ENCODE data around the gene HTT. TPM values are rescaled to one million over a fixed set of nuclear protein-coding genes. Genes with fewer than 3 reads are reported as not detected.

Gene HTT
- total RNA-seq, 1 donor, result 44.5 TPM

GRCh38 chr4:3060946-3061345, 13.5 kb upstream of the HTT start:
- H3K4me2 ChIP-seq (ENCODE audit: insufficient read depth, low read length), result no peak overlapping the region
- no peaks in the 10 kb centered on the region for H4K20me1 ChIP-seq (ENCODE audit: insufficient read depth, low read length)
- H3K27ac ChIP-seq (ENCODE audit: low read depth, low read length), result no peak overlapping the region
- H3K27me3 ChIP-seq (ENCODE audit: insufficient read depth, low read length), result no peaks in the 10 kb centered on the region
- H3K4me3 ChIP-seq (ENCODE audit: insufficient read depth, low read length), result no peak overlapping the region
- no peak overlapping the region for H2AFZ ChIP-seq (ENCODE audit: low read length)
- TF ChIP-seq CTCF (IDR thresholded peaks at IDR 0.05; ENCODE audit: extremely low read depth, low read depth, low read length), result no peak
- no peak for DNase-seq (ENCODE audit: insufficient read length, low spot score, missing footprints)
- H3K36me3 ChIP-seq (ENCODE audit: insufficient read depth, low read length), result no peaks in the 10 kb centered on the region
- no peaks in the 10 kb centered on the region for H3K79me2 ChIP-seq (ENCODE audit: insufficient read depth, low read length)
- H3K9me3 ChIP-seq (ENCODE audit: low read depth, low read length), result peaks cover 4% of the 10 kb centered on the region
- no peaks in the 10 kb centered on the region for H3K4me1 ChIP-seq (ENCODE audit: insufficient read depth, low read length)

GRCh38 chr4:3062471-3062870, 12.0 kb upstream of the HTT start:
- no peaks in the 10 kb centered on the region for H4K20me1 ChIP-seq (ENCODE audit: insufficient read depth, low read length)
- H3K27ac ChIP-seq (ENCODE audit: low read depth, low read length), result no peak overlapping the region
- H3K4me2 ChIP-seq (ENCODE audit: insufficient read depth, low read length), result no peak overlapping the region
- no peaks in the 10 kb centered on the region for H3K27me3 ChIP-seq (ENCODE audit: insufficient read depth, low read length)
- no peaks in the 10 kb centered on the region for H3K79me2 ChIP-seq (ENCODE audit: insufficient read depth, low read length)
- no peak overlapping the region for H3K4me3 ChIP-seq (ENCODE audit: insufficient read depth, low read length)
- H3K36me3 ChIP-seq (ENCODE audit: insufficient read depth, low read length), result no peaks in the 10 kb centered on the region
- TF ChIP-seq CTCF (IDR thresholded peaks at IDR 0.05; ENCODE audit: extremely low read depth, low read depth, low read length), result no peak
- DNase-seq (ENCODE audit: insufficient read length, low spot score, missing footprints), result no peak
- H3K4me1 ChIP-seq (ENCODE audit: insufficient read depth, low read length), result no peaks in the 10 kb centered on the region
- no peaks in the 10 kb centered on the region for H3K9me3 ChIP-seq (ENCODE audit: low read depth, low read length)
- no peak overlapping the region for H2AFZ ChIP-seq (ENCODE audit: low read length)

GRCh38 chr4:3065551-3065950, 8.9 kb upstream of the HTT start:
- Histone ChIP-seq H3K36me3 (ENCODE audit: insufficient read depth, low read length) (no peaks in the 10 kb centered on the region), H3K79me2 (ENCODE audit: insufficient read depth, low read length) (no peaks in the 10 kb centered on the region), H3K9me3 (ENCODE audit: low read depth, low read length) (no peaks in the 10 kb centered on the region), H3K27me3 (ENCODE audit: insufficient read depth, low read length) (no peaks in the 10 kb centered on the region), H2AFZ (ENCODE audit: low read length) (no peak overlapping the region), H4K20me1 (ENCODE audit: insufficient read depth, low read length) (no peaks in the 10 kb centered on the region), H3K27ac (ENCODE audit: low read depth, low read length) (no peak overlapping the region), H3K4me2 (ENCODE audit: insufficient read depth, low read length) (no peak overlapping the region), H3K4me1 (ENCODE audit: insufficient read depth, low read length) (no peaks in the 10 kb centered on the region), H3K4me3 (ENCODE audit: insufficient read depth, low read length) (no peak overlapping the region)
- DNase-seq (ENCODE audit: insufficient read length, low spot score, missing footprints), result no peak
- no peak for TF ChIP-seq CTCF (IDR thresholded peaks at IDR 0.05; ENCODE audit: extremely low read depth, low read depth, low read length)

- Histone ChIP-seq H3K27ac (ENCODE audit: low read depth, low read length) (no peak overlapping the region), H3K79me2 (ENCODE audit: insufficient read depth, low read length) (no peaks in the 10 kb centered on the region), H3K4me2 (ENCODE audit: insufficient read depth, low read length) (no peak overlapping the region), H4K20me1 (ENCODE audit: insufficient read depth, low read length) (no peaks in the 10 kb centered on the region), H3K9me3 (ENCODE audit: low read depth, low read length) (no peaks in the 10 kb centered on the region), H3K4me1 (ENCODE audit: insufficient read depth, low read length) (peaks cover 2% of the 10 kb centered on the region), H2AFZ (ENCODE audit: low read length) (no peak overlapping the region), H3K36me3 (ENCODE audit: insufficient read depth, low read length) (no peaks in the 10 kb centered on the region), H3K4me3 (ENCODE audit: insufficient read depth, low read length) (no peak overlapping the region), H3K27me3 (ENCODE audit: insufficient read depth, low read length) (no peaks in the 10 kb centered on the region)
- DNase-seq (ENCODE audit: insufficient read length, low spot score, missing footprints), result no peak
- TF ChIP-seq CTCF (IDR thresholded peaks at IDR 0.05; ENCODE audit: extremely low read depth, low read depth, low read length), result no peak
Observed at GRCh38 chr4:3066836-3067400, 7.6 kb upstream of the HTT start.
